Loucy (cell line): ENCODE results near the gene SHC3.

Experiments
- H2AFZ ChIP-seq: fragments of 200-600 bp; sonication (generic); 2 replicates; pipeline ENCODE4 v1.6.0; 2016; ENCODE audit warnings: antibody characterized with exemption, mild to moderate bottlenecking, low read length, moderate library complexity
- H3F3A ChIP-seq: fragments of 200-600 bp; 2 replicates; pipeline ENCODE4 v1.6.0; 2016; ENCODE audit warnings: antibody characterized with exemption, low read depth, mild to moderate bottlenecking
- H3K27me3 ChIP-seq: fragments of 200-600 bp; sonication (generic); 2 replicates; pipeline ENCODE4 v1.6.1; 2014; ENCODE audit warnings: low read length, mild to moderate bottlenecking; ENCODE audit not compliant: insufficient read depth, poor library complexity, severe bottlenecking
- H3K36me3 ChIP-seq: fragments of 200-600 bp; sonication (generic); 2 replicates; pipeline ENCODE4 v1.6.1; 2016; ENCODE audit warnings: low read length; ENCODE audit not compliant: insufficient read depth
- H3K4me1 ChIP-seq: fragments of 200-600 bp; sonication (generic); 2 replicates; pipeline ENCODE4 v1.5.1; 2014; ENCODE audit warnings: low read length, mild to moderate bottlenecking; ENCODE audit not compliant: insufficient read depth, poor library complexity, severe bottlenecking
- H3K4me2 ChIP-seq: fragments of 200-600 bp; sonication (generic); 2 replicates; pipeline ENCODE4 v1.6.0; 2014; ENCODE audit warnings: antibody characterized with exemption, low read length, low read depth, mild to moderate bottlenecking; ENCODE audit not compliant: poor library complexity, severe bottlenecking
- H3K4me3 ChIP-seq: fragments of 200-600 bp; sonication (generic); 2 replicates; pipeline ENCODE4 v1.5.1; 2014; ENCODE audit warnings: low read length, mild to moderate bottlenecking, mixed read lengths; ENCODE audit not compliant: poor library complexity, severe bottlenecking
- H3K79me2 ChIP-seq: fragments of 200-600 bp; sonication (generic); 2 replicates; pipeline ENCODE4 v1.6.1; 2014; ENCODE audit warnings: low read length; ENCODE audit not compliant: insufficient read depth
- H3K9ac ChIP-seq: fragments of 200-600 bp; sonication (generic); 2 replicates; pipeline ENCODE4 v1.6.0; 2014; ENCODE audit warnings: mild to moderate bottlenecking, low read depth, low read length, moderate library complexity; ENCODE audit not compliant: poor library complexity, severe bottlenecking
- H3K9me2 ChIP-seq: fragments of 200-600 bp; sonication (generic); replicated peaks from 2 replicates; pipeline ENCODE4 v1.6.1; 2016; ENCODE audit warnings: low read depth, low read length, mixed read lengths
- H3K9me3 ChIP-seq: fragments of 200-600 bp; sonication (generic); 2 replicates; pipeline ENCODE4 v1.6.1; 2014; ENCODE audit warnings: mild to moderate bottlenecking, antibody characterized with exemption, low read length, low read depth; ENCODE audit not compliant: insufficient read depth
- H4K20me1 ChIP-seq: fragments of 200-600 bp; sonication (generic); 2 replicates; pipeline ENCODE4 v1.6.0; 2014; ENCODE audit warnings: antibody characterized with exemption, low read length, mild to moderate bottlenecking; ENCODE audit not compliant: insufficient read depth, poor library complexity, severe bottlenecking
- EZH2phosphoT487 ChIP-seq: fragments of 200-600 bp; IDR thresholded peaks from 2 replicates; pipeline ENCODE4 v1.6.1; 2018; ENCODE audit warnings: antibody characterized with exemption, mild to moderate bottlenecking, moderate library complexity, borderline replicate concordance
- TF ChIP-seq, protein P1 (sequence below): fragments of 200-600 bp; sonication (generic); conservative IDR thresholded peaks from 2 replicates; pipeline ENCODE4 v1.5.1; 2014; ENCODE audit warnings: mild to moderate bottlenecking, antibody characterized with exemption, low read length

The SHC3 gene

DNA sequence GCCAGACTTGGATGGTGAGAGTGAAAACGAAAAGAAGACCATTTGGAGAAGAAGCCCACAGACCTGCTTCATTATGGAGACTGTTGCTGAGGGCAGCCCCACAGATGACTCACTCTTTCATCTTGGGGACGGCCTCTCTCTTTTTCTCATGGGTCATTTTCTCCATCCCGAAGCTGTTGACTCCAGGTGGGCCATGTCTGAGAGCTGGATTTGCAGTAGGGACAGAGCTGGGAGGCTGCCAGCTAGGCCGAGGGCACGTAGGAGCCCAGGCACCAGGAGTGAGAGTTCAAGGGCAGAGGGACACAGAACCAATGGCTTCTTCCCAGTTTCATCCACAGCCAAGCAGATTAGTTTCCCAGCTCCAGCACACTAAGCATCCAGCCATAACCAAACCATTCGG lies 95.0 kb downstream of the SHC3 start:
- H3F3A ChIP-seq, result no peaks in the 10 kb centered on the region
- H3K4me1 ChIP-seq, result no peaks in the 10 kb centered on the region
- no peak overlapping the region for H3K4me3 ChIP-seq
- H3K9ac ChIP-seq, result no peak overlapping the region
- no peaks in the 10 kb centered on the region for H4K20me1 ChIP-seq
- no peak overlapping the region for H3K4me2 ChIP-seq
- no peaks in the 10 kb centered on the region for H3K36me3 ChIP-seq
- no peak for TF ChIP-seq EZH2phosphoT487
- TF ChIP-seq, protein P1, sequence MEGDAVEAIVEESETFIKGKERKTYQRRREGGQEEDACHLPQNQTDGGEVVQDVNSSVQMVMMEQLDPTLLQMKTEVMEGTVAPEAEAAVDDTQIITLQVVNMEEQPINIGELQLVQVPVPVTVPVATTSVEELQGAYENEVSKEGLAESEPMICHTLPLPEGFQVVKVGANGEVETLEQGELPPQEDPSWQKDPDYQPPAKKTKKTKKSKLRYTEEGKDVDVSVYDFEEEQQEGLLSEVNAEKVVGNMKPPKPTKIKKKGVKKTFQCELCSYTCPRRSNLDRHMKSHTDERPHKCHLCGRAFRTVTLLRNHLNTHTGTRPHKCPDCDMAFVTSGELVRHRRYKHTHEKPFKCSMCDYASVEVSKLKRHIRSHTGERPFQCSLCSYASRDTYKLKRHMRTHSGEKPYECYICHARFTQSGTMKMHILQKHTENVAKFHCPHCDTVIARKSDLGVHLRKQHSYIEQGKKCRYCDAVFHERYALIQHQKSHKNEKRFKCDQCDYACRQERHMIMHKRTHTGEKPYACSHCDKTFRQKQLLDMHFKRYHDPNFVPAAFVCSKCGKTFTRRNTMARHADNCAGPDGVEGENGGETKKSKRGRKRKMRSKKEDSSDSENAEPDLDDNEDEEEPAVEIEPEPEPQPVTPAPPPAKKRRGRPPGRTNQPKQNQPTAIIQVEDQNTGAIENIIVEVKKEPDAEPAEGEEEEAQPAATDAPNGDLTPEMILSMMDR, result no peak
- H3K9me2 ChIP-seq, result no peaks in the 10 kb centered on the region
- no peaks in the 10 kb centered on the region for H3K9me3 ChIP-seq
- no peaks in the 10 kb centered on the region for H3K27me3 ChIP-seq
- H2AFZ ChIP-seq, result no peak overlapping the region
- no peaks in the 10 kb centered on the region for H3K79me2 ChIP-seq

DNA sequence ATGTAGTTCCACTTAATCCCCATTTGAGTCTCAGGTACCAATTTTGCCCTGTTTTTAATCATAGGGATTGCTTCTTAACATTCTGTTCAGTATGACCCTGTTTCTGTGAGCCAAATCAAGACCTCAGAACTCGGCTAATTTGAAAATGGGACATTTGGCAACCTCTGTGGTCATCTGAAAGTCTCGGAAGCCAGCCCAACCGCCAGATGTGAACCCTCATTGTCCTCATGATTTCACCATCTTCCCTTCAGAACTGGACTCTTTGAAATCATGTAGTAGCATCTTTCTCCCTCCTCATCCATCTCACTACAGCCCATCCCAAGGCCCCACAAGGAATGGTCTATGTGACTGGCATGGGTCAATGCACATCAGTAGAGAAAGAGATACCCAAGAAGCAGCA lies 98.4 kb downstream of the SHC3 start:
- Histone ChIP-seq H3K9me3 (no peaks in the 10 kb centered on the region), H3K36me3 (no peaks in the 10 kb centered on the region), H3K27me3 (no peaks in the 10 kb centered on the region), H2AFZ (no peak overlapping the region), H3F3A (no peaks in the 10 kb centered on the region), H3K9me2 (no peaks in the 10 kb centered on the region), H3K4me3 (no peak overlapping the region), H3K9ac (no peak overlapping the region), H4K20me1 (no peaks in the 10 kb centered on the region), H3K4me2 (no peak overlapping the region), H3K79me2 (no peaks in the 10 kb centered on the region), H3K4me1 (no peaks in the 10 kb centered on the region)
- TF ChIP-seq, protein P1, result no peak
- no peak for TF ChIP-seq EZH2phosphoT487

DNA sequence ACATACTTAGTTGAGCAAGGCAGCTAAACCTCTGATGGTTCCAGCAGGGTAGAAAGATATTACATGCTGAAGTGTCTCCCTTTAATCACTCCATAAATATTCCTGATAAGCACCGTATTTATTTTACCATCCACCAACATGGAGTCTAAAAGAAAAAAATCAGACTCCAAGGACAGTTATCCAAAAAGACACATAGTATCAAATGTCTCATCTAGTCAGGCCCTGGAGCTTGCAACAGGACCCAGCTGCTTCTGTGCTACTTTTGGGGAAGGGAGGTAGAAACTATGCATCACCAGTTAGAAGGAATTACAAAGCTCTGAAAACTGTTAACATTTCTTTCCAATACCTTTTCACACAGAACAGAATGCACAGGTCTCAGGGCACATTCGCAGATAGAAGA lies 99.2 kb downstream of the SHC3 start:
- H3K4me2 ChIP-seq, result no peak overlapping the region
- no peak overlapping the region for H2AFZ ChIP-seq

More for the DNA sequence above, 99.2 kb downstream of the SHC3 start:
- H4K20me1 ChIP-seq, result no peaks in the 10 kb centered on the region
- no peaks in the 10 kb centered on the region for H3K4me1 ChIP-seq
- H3K4me3 ChIP-seq, result no peak overlapping the region
- H3F3A ChIP-seq, result no peaks in the 10 kb centered on the region
- no peaks in the 10 kb centered on the region for H3K9me3 ChIP-seq
- H3K9me2 ChIP-seq, result no peaks in the 10 kb centered on the region
- H3K9ac ChIP-seq, result no peak overlapping the region
- TF ChIP-seq EZH2phosphoT487, result no peak
- TF ChIP-seq, protein P1, result no peak
- no peaks in the 10 kb centered on the region for H3K79me2 ChIP-seq
- H3K36me3 ChIP-seq, result no peaks in the 10 kb centered on the region
- H3K27me3 ChIP-seq, result no peaks in the 10 kb centered on the region
